RWPE1 (cell line): ENCODE data around the gene TMED9.

Source experiments
- CTCF ChIA-PET: fragments of 350-600 bp; sonication (Branson Sonifier 250); formaldehyde crosslinking; extraction: SDS; loops from one replicate; lab custom pipeline; 2021; lab: Yijun Ruan, JAX
- POLR2A ChIA-PET: fragments of 400-600 bp; formaldehyde crosslinking; extraction: SDS; loops from one replicate; lab custom pipeline; 2020; ENCODE audit warnings: antibody characterized with exemption; ENCODE audit not compliant: low non-redundant PET; lab: Yijun Ruan, JAX
- DNase-seq: peaks from one replicate; pipeline ENCODE4 v3.0.0; 2012; ENCODE audit warnings: low spot score
- H3K27ac ChIP-seq: fragments of 450-650 bp; 2 replicates; pipeline ENCODE4 v1.5.1; 2017
- CTCF ChIP-seq: fragments of 450-650 bp; conservative IDR thresholded peaks from 2 replicates; pipeline ENCODE4 v1.5.1; 2017; ENCODE audit warnings: low read depth, mild to moderate bottlenecking

TMED9 gene

DNA sequence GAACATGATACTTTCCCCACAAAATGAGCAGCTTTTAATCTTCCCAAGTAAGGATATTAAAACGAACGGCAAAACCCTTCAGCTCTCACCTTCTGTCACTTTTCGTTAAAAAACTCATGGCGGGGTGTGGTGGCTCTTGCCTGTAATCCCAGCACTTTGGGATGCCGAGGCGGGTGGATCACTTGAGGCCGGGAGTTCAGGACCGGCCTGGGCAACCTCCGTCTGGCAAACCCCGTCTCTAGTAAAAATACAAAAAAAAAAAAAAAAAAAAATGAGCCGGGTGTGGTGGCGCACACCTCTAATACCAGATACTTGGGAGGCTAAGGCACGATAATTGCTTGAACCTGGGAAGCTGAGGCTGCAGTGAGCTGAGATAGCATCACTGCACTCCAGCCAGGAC is 902 bp downstream of the TMED9 start:
- POLR2A ChIA-PET = interaction anchor here (0.6 to 0.7 kb wide), 4 partner anchors 11 to 65 kb away, joined by 3 to 6 read pairs (median 3); no protein-coding TSS in a partner anchor
- peak overlapping the region; percentile 68 for H3K27ac ChIP-seq
- DNase-seq = no peak
- TF ChIP-seq CTCF = no peak
- CTCF ChIA-PET = interaction anchor here (0.6 to 1.2 kb wide), 7 partner anchors 14 to 404 kb away, joined by 3 to 8 read pairs (median 4); no protein-coding TSS in a partner anchor

GRCh38 chr5:177593511-177593910 is 1.5 kb downstream of the TMED9 start:
- ChIA-PET POLR2A (interaction anchor here (0.5 kb wide), 1 partner anchor 15 kb away, joined by 4 read pairs; no protein-coding TSS in a partner anchor), CTCF (interaction anchor here (0.6 to 1.1 kb wide), 5 partner anchors 36 to 404 kb away, joined by 3 to 8 read pairs (median 3); no protein-coding TSS in a partner anchor)
- DNase-seq = no peak
- TF ChIP-seq CTCF = no peak
- no peak overlapping the region for H3K27ac ChIP-seq

DNA sequence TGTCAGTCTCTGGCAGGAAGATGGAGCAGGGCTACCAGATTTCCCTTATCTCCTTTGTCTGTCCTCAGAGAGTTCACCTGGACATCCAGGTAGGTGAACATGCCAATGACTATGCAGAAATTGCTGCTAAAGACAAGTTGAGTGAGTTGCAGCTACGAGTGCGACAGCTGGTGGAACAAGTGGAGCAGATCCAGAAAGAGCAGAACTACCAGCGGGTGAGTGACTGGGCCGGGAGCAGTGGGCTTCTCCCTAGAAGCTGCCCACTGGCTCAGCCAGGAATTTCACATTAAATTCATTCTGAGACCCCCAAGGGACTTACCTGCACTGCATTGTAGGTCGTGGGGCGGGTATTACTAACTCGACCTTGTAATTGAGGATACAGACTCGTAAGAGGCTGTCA is 2.1 kb downstream of the TMED9 start:
- TF ChIP-seq CTCF = no peak
- no peak for DNase-seq
- ChIA-PET CTCF (interaction anchor here (0.7 kb wide), 1 partner anchor 163 kb away, joined by 3 read pairs; no protein-coding TSS in a partner anchor), POLR2A (no interaction called here)
- no peak overlapping the region for H3K27ac ChIP-seq

- TF ChIP-seq CTCF = no peak
- ChIA-PET POLR2A (interaction anchor here (0.6 kb wide), 1 partner anchor 22 kb away, joined by 3 read pairs; no protein-coding TSS in a partner anchor), CTCF (no interaction called here)
Measured at GRCh38 chr5:177595026-177595585, 3.1 kb downstream of the TMED9 start.

DNA sequence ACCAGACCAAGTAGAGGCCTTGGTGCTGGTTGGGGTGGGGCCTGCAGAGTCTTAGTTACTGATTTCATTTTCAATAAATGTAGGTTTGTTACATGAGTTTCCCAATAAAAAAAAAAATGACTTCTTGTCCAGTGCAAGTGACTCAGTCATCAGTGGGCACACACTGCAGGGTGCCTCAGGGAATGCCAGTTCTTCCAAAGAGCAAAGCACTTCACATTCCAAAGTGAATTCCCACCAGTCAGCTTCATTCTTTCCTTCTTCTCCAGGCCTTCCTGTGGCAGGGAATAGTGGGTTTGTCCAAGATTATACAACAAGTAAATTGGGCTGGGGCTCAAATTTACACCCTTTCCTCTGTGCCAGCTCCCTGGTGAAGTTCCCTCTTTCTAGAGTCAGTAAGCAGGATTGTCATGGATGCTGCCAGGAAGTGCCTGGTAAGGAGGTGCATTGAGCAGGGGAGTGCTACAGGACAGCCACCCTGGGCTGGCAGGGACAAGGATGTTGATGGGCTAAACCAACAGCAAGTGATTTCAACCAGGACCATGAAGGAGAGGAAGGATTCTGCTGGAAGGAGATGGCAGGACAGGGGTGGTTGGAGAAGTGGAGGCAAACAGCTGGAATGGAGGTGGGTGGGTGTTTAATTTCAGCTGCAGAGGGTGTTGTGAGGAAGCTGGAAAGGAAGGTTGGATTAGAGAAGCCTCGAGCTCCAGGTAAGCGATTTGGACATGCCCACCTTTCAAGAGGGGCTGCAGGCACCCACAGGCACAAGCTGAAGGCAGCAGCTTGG is 4.2 kb downstream of the TMED9 start:
- TF ChIP-seq CTCF = no peak
- CTCF ChIA-PET = interaction anchor here (0.7 kb wide), 1 partner anchor 28 kb away, joined by 3 read pairs; no protein-coding TSS in a partner anchor
- POLR2A ChIA-PET = no interaction called here
- DNase-seq = no peak
- H3K27ac ChIP-seq = peak overlapping the region; percentile 28

More at GRCh38 chr5:177595026-177595585, 3.1 kb downstream of the TMED9 start:
- no peak for DNase-seq
- H3K27ac ChIP-seq = no peak overlapping the region

DNA sequence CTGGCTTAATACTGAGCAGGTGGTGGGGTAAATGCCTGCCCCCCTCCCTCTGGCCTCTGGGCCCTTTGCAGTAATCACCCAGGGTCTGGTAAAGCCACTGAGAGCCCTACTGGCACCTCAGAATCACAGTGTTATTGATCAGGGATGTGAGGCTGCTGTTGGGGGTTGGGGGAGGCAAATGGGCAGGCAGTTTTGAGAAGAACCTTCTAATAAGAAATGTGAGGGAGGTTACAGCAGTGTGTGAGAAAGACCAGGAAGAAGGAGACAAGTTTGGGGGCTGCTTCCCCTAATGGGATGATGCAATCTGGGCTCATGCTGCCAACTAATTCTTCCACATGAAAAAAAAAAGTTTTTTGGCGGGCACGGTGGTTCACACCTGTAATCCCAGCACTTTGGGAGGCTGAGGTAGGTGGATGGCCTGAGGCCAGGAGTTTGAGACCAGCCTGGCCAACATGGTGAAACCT is 4.8 kb downstream of the TMED9 start:
- H3K27ac ChIP-seq = peak overlapping the region; percentile 28
- CTCF ChIA-PET = no interaction called here
- DNase-seq = no peak
- POLR2A ChIA-PET = interaction anchor here (0.7 kb wide), 1 partner anchor 63 kb away, joined by 7 read pairs; no protein-coding TSS in a partner anchor
- TF ChIP-seq CTCF = no peak
